AG04450 (cell line): ENCODE data around the gene BLNK. TPM values are rescaled to one million over a fixed set of nuclear protein-coding genes. Genes with fewer than 3 reads are reported as not detected.

ENCODE experiments used
- CTCF ChIA-PET: fragments of 300-600, 350-600 bp; formaldehyde crosslinking; extraction: SDS; loops from one replicate; lab custom pipeline; 2022; ENCODE audit warnings: antibody characterized with exemption, inconsistent platforms; lab: Charles Lee
- POLR2A ChIA-PET: fragments of 350-600 bp; formaldehyde crosslinking; extraction: SDS; loops from one replicate; lab custom pipeline; 2021; ENCODE audit warnings: antibody characterized with exemption, inconsistent platforms; lab: Yijun Ruan, JAX
- DNase-seq: peaks from one replicate; pipeline ENCODE4 v3.0.0-alpha.2; 2011; ENCODE audit warnings: low read depth, low spot score
- H3K27ac ChIP-seq: one replicate; pipeline ENCODE4 v1.5.1; 2012; ENCODE audit warnings: low read depth, low read length, control low read depth
- H3K27me3 ChIP-seq: one replicate; pipeline ENCODE4 v1.6.0; 2012; ENCODE audit warnings: low read length; ENCODE audit not compliant: control insufficient read depth, insufficient read depth
- H3K4me3 ChIP-seq: 2 replicates; pipeline ENCODE4 v1.5.1; 2011; ENCODE audit warnings: mild to moderate bottlenecking, low read depth, low read length, control low read depth
- H3K9me3 ChIP-seq: 2 replicates; pipeline ENCODE4 v1.5.1; 2012; ENCODE audit warnings: low read length; ENCODE audit not compliant: control insufficient read depth, insufficient read depth
- CTCF ChIP-seq: IDR thresholded peaks from 2 replicates; pipeline ENCODE4 v1.5.1; 2011; ENCODE audit warnings: low read depth, low read length, control low read depth, inconsistent platforms
- polyA plus RNA-seq: library from polyadenylated mRNA; depleted of rRNA; stranded (reverse); fragments of >200 nt; gene quantifications from 2 replicates; pipeline ENCODE4 v1.2.3, GENCODE V29; 2011

The BLNK gene
- polyA plus RNA-seq, 1 experiment = not detected

- CTCF ChIA-PET = no interaction called here
- TF ChIP-seq CTCF = no peak
- DNase-seq = no peak
Observed at GRCh38 chr10:96172666-96173065, 98.7 kb downstream of the BLNK start.

GRCh38 chr10:96170230-96170629 is 101.1 kb downstream of the BLNK start:
- no peaks in the 10 kb centered on the region for H3K27me3 ChIP-seq
- ChIA-PET POLR2A (no interaction called here), CTCF (no interaction called here)
- no peak for TF ChIP-seq CTCF
- no peak for DNase-seq
- H3K4me3 ChIP-seq = no peak overlapping the region
- H3K9me3 ChIP-seq = no peaks in the 10 kb centered on the region
- H3K27ac ChIP-seq = no peak overlapping the region

More at GRCh38 chr10:96172666-96173065, 98.7 kb downstream of the BLNK start:
- no peak overlapping the region for H3K27ac ChIP-seq
- no peak overlapping the region for H3K4me3 ChIP-seq
- no peaks in the 10 kb centered on the region; the same call in 1 of the 2 replicates for H3K9me3 ChIP-seq
- POLR2A ChIA-PET = no interaction called here
- H3K27me3 ChIP-seq = no peaks in the 10 kb centered on the region

- Histone ChIP-seq H3K9me3 (no peaks in the 10 kb centered on the region), H3K27ac (no peak overlapping the region), H3K4me3 (no peak overlapping the region), H3K27me3 (no peaks in the 10 kb centered on the region)
- no peak for DNase-seq
- POLR2A ChIA-PET = no interaction called here
- TF ChIP-seq CTCF = no peak
- CTCF ChIA-PET = interaction anchor here (0.6 to 0.7 kb wide), 2 partner anchors 107 to 878 kb away, joined by 4 read pairs; partner anchors contain the start of gene PDLIM1
Observed at GRCh38 chr10:96168546-96168945, 102.8 kb downstream of the BLNK start.

- POLR2A ChIA-PET = no interaction called here
- DNase-seq = no peak
- no peaks in the 10 kb centered on the region for H3K27me3 ChIP-seq
- no peak for TF ChIP-seq CTCF
- no peak overlapping the region for H3K4me3 ChIP-seq
- H3K9me3 ChIP-seq = no peaks in the 10 kb centered on the region
- no peak overlapping the region for H3K27ac ChIP-seq
- CTCF ChIA-PET = interaction anchor here (0.6 to 1.0 kb wide), 3 partner anchors 13 to 233 kb away, joined by 3 read pairs; no protein-coding TSS in a partner anchor
Observed at GRCh38 chr10:96165726-96166125, 105.6 kb downstream of the BLNK start.

GRCh38 chr10:96153070-96153469 is 118.3 kb downstream of the BLNK start:
- CTCF ChIA-PET = no interaction called here

More at GRCh38 chr10:96153070-96153469, 118.3 kb downstream of the BLNK start:
- no peak overlapping the region for H3K4me3 ChIP-seq
- no peak overlapping the region for H3K27ac ChIP-seq
- DNase-seq = no peak
- no peaks in the 10 kb centered on the region for H3K9me3 ChIP-seq
- POLR2A ChIA-PET = no interaction called here
- no peaks in the 10 kb centered on the region for H3K27me3 ChIP-seq
- no peak for TF ChIP-seq CTCF
